22Rv1 (cell line): ENCODE data around the gene PALM.

Experiments used
- CTCF ChIP-seq: fragments of 450-650 bp; IDR thresholded peaks from 2 replicates; pipeline ENCODE4 v1.5.1; 2017; ENCODE audit warnings: mild to moderate bottlenecking
- ZFX ChIP-seq: fragments of 450-650 bp; IDR thresholded peaks from 2 replicates; pipeline ENCODE4 v1.6.1; 2017; ENCODE audit warnings: antibody characterized with exemption, borderline replicate concordance

GRCh38 chr19:741506-742131 lies 32.9 kb downstream of the PALM start:
- TF ChIP-seq CTCF (peak; percentile 25), ZFX (no peak)
